Astrocyte of the cerebellum (primary cell): ENCODE measurements around the gene C10orf90.
A peak's percentile ranks its signal among the peaks of the same experiment; 100 is the strongest.

Experiments used
- DNase-seq: peaks from one replicate; pipeline ENCODE4 v3.0.0-alpha.2; 2011; ENCODE audit warnings: low read depth
- H3K4me3 ChIP-seq: 2 replicates; pipeline ENCODE4 v1.5.1; 2011; ENCODE audit warnings: mild to moderate bottlenecking, low read depth, low read length, moderate library complexity
- CTCF ChIP-seq: IDR thresholded peaks from 2 replicates; pipeline ENCODE4 v1.5.1; 2012; ENCODE audit warnings: low read length, low read depth, moderate library complexity, mild to moderate bottlenecking; ENCODE audit errors: missing control alignments
- in situ Hi-C: cut with HindIII; loops from 2 replicates; pipeline ENCODE4 v1.10.0; 2017; ENCODE audit warnings: low sequenced_read_pairs

C10orf90 gene

GRCh38 chr10:126459878-126460481 is 210.5 kb downstream of the C10orf90 start:
- TF ChIP-seq CTCF, result no peak
- peak; percentile 57 for DNase-seq
- in situ Hi-C loops, result no loop called here
- H3K4me3 ChIP-seq, result no peak overlapping the region

GRCh38 chr10:126459032-126459831 is 211.3 kb downstream of the C10orf90 start:
- in situ Hi-C loops, result no loop called here
- TF ChIP-seq CTCF, result peak; percentile 55
- H3K4me3 ChIP-seq, result no peak overlapping the region
- peak; percentile 53 for DNase-seq

GRCh38 chr10:126458466-126458865 is 212.0 kb downstream of the C10orf90 start:
- no peak overlapping the region for H3K4me3 ChIP-seq
- TF ChIP-seq CTCF, result no peak
- in situ Hi-C loops, result no loop called here
- DNase-seq, result no peak

- no peak overlapping the region for H3K4me3 ChIP-seq
- in situ Hi-C loops, result no loop called here
- DNase-seq, result no peak
- TF ChIP-seq CTCF, result no peak
Observed at GRCh38 chr10:126456632-126457031, 213.9 kb downstream of the C10orf90 start.

GRCh38 chr10:126455766-126456405 is 214.6 kb downstream of the C10orf90 start:
- H3K4me3 ChIP-seq, result no peak overlapping the region
- no peak for DNase-seq
- no peak for TF ChIP-seq CTCF
- in situ Hi-C loops, result no loop called here

- in situ Hi-C loops, result no loop called here
Observed at GRCh38 chr10:126455036-126455765, 215.3 kb downstream of the C10orf90 start.

More at GRCh38 chr10:126455036-126455765, 215.3 kb downstream of the C10orf90 start:
- DNase-seq, result no peak
- H3K4me3 ChIP-seq, result no peak overlapping the region
- TF ChIP-seq CTCF, result no peak
